CD4-positive, alpha-beta T cell treated with Interleukin-21 for 1 hour (primary cell): ENCODE data around the gene MYL6B.
A peak's percentile ranks its signal among the peaks of the same experiment; 100 is the strongest.
"Not testable (repeated sequence)": the region's sequence is repeated elsewhere in the genome, so short reads cannot be mapped to it uniquely, and the experiment has no call there.

Source experiments
- DNase-seq: peaks from one replicate; pipeline ENCODE4 v3.0.0-alpha.2; 2020

Gene MYL6B

GRCh38 chr12:56154246-56154771 is 1.9 kb downstream of the MYL6B start:
- DNase-seq: no peak

- DNase-seq: no peak
Observed at GRCh38 chr12:56154818-56155217, 2.4 kb downstream of the MYL6B start.

GRCh38 chr12:56155256-56155845 is 3.0 kb downstream of the MYL6B start:
- DNase-seq: no peak

DNA sequence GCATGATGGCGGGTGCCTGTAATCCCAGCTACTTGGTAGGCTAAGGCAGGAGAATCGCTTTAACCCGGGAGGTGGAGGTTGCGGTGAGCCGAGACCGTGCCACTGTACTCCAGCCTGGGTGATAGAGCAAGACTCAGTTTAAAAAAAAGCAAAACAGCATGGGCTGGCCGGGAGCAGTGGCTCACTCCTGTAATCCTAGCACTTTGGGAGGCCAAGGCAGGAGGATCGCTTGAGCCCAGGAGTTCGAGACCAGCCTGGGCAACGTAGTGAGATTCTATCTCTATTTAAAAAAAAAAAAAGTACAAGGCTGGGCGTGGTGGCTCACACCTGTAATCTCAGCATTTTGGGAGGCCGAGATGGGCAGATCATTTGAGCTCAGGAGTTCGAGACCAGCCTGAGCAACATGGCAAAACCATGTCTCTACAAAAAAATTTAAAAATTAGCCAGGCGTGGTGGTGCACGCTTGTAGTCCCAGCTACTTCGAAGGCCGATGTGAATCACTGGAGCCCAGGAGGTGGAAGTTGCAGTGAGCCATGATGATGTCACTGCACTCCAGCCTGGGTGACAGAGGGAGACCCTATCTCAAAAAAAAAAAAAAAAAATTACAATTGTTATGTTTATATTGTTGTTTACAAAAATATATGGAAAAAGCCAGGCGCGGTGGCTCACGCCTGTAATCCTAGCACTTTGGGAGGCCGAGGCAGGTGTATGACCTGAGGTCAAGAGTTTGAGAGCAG is 4.2 kb downstream of the MYL6B start:
- not testable (repeated sequence) for DNase-seq

DNA sequence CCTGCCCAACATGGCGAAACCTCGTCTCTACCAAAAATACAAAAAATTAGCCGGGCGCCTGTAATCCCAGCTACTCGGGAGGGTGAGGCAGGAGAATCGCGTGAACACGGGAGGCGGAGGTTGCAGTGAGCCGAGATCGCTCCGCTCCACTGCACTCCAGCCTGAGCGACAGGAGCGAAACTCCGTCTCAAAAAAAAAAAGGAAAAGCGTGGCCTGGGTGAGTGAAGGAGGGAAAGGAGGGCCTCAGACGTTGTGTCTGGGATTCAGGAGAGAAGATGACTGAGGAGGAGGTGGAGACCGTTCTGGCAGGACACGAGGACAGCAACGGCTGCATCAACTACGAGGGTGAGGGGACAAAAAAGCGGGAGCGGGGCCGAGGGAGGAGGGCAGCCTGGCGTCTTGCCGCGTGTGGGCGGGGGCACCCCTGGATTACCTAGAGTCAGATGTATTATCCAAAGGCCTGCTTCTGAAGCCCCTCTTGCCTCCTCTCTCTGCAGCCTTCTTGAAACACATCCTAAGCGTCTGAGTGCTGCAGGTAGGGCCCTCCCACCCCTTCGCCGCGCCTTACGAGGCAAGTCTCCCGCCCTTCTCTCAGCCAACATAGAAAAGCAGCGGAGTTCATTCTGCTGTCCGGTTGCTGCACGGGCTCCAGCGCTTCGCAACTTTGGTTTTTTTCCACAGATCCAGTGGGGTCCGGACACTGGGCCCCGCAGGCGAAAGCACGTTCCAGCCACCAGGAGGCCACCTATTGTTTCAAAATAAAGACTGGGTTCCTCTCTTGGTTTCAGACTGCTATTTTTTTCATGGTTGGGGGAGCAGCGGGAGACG is 5.0 kb downstream of the MYL6B start:
- peak; percentile 78 for DNase-seq

- peak; percentile 95 for DNase-seq
Observed at GRCh38 chr12:56158029-56158925, 5.9 kb downstream of the MYL6B start, which contains the start of gene MYL6. TSS of gene MYL6 (plus strand) at chr12:56158359. CDS start at chr12:56158402, 43 bp downstream.

GRCh38 chr12:56158926-56159461 is 6.6 kb downstream of the MYL6B start:
- DNase-seq: peak; percentile 38

- DNase-seq: peak; percentile 13
Observed at GRCh38 chr12:56159482-56160192, 7.2 kb downstream of the MYL6B start.

DNA sequence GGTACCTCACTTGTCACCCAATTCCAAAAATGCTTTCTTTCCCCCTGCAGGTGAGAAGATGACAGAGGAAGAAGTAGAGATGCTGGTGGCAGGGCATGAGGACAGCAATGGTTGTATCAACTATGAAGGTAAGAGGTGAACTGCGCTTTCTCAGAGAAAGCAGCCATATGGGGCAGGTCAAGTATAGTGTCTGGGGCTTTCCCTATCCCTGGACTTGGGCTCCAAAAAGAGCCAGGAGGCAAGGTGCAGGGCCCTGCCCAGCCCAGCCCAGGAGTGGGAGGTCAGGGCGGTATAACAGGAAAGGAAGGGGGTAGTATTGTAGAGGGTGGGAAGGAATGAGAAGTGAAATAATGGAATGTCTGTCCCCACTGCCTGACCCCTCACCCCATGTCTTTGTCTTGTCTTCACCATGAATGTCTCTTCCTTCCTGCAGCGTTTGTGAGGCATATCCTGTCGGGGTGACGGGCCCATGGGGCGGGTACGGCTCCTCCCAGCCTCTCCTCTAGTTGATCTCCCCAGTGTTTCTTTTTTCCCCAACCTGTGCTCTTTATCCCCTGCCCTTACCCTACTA is 7.9 kb downstream of the MYL6B start:
- DNase-seq: peak; percentile 77

DNA sequence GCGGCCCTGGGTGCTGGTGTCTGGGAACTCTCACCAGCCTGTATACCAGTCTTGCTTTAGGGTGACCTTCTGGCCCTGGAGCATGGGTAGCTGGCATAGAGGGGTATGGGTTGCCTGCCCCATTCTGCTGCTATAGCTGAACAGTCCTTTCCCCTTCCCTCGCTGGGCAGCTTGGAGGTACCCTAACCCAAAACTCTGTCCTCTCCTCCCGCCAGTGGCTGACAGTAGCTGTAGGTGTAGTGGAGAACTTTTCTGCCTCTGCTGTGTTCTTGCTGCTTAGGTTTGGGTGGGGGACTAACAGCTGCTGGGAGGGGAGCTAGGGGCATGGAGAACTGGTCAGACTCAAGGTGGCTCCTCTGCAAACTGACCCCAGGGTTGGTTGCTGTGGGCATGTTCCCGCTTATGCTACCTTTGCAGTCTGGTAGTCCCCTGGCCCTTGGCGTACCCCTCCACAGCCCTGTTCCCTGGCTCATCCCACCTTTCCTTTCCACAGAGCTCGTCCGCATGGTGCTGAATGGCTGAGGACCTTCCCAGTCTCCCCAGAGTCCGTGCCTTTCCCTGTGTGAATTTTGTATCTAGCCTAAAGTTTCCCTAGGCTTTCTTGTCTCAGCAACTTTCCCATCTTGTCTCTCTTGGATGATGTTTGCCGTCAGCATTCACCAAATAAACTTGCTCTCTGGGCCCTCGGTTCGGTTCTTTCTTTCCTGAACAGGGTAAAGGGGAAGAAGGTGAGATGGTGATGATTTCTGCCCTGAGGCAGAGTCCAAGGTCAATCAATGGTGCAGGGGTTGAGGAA is 8.7 kb downstream of the MYL6B start:
- no peak for DNase-seq

- peak; percentile 17 for DNase-seq
Observed at GRCh38 chr12:56161690-56162351, 9.4 kb downstream of the MYL6B start.

DNA sequence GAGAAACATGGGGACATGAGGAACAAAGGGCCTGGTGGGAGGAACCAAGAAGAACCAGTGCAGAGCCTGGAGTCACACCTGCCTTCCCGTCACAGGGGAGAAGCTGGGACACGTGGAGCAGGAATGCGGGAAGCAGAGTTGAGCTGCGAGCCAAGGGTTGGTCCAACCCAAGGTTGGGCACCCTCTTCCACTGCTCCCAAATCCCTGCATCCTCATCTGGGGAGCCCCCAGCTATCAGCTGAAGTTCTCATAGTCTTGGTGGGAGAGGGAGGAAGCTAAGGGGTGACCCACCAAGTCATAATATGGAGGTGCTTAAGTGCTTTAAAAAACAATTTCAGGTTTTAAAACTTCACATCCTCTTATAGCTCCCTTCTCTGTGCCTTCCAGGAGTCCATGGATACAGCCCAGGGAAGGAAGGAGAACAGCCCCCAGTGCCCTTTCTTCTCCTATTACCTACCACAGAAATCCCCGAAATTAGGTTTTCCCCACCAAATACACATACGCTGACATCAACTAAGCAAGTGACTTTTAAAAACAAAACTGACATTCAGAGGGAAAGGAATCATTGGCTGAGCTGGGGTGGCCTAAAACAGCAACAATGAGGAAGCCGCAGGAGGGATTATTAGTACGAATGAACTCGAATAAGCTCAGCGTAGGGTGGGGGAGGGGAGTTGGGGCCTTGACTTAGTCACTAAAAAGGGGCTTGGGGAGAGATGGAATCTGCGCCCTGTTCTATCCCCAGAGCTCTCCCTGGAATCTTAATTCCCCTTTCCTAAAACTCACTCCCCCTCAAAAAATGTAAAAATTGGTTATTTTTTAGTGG is 10.3 kb downstream of the MYL6B start:
- DNase-seq: no peak

DNA sequence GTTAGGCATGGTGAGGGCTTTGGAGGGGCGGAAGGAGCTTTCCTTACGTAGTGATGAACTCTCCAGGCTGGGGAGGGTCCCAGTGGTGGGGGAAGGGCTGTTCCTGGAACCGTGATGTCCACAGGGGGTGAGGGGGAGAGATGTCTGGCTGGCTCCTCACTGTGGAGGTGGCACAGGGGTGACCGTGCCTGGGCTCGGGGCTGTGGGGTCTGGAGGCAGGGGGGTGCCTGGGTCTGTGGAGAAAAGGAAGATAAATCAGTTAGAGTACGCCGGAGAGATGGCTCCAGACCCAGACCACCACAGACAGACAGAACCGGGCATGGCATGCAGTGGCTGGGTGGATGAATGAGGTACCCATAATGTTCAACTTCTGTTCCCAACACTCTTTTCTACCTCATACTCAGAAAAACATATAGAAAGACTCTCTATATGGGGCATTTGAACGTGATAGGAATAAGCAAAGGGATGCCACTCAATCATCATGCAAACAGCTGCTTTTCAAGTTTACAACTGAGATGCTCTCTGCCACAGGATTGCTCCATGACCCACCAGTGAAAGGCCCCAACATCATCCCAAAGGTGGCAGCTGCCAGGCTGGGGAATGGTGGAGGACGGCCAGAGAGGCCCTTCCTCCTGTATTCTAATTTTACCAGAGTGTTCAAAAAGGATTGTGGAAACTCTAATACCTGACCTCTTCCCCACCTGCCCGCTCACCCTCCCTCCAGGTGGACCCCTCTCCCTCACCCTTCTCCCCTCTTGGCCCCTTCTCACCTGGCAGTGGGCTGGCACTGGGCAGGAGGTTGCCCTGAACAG is 11.4 kb downstream of the MYL6B start:
- peak; percentile 17 for DNase-seq

- peak; percentile 12 for DNase-seq
Observed at GRCh38 chr12:56164345-56164729, 11.9 kb downstream of the MYL6B start.

DNA sequence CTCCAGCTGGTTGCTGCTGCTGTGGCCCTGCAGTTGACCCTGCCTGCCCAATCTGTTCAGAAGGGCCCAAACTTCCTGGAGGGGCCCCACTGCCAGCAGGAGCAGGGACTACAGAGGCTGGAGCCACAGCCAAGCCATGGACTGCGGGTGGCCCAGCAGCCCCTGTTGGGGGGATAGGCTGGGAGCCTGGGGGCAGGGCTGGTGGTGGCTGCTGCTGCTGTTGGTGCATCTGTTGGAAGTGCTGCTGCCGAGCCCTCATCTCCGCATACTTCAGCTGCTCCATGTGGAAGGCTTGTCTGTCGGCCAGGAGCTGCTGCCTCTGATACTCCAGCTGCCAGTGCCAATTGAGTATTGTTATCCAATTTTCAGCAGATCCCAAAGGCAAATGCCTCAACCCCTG is 13.0 kb downstream of the MYL6B start:
- no peak for DNase-seq

DNA sequence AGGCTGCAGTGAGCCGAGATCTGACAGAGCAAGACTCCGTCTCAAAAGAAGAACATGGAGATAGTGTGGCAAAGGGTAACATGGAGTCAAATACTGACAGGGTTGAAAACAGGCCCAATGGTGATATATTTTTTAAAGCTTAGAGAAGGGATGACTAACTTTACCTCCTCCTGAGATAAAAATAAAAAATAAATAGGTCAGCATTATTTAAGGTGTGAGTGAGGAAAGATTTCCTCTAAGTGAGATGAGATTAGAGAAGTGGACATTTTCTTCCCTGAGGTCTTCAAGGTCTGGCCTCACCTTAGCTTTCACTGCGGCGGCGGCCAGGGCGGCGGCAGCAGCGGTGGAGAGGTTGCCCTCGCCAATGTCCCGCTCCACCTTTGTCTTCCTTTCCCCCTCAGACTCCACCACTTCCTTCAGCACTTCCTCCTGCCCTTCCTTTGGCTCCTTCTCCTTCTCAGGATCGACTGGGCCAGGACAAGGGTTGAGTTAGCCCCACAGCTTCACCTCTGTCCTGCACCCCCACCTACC is 16.9 kb downstream of the MYL6B start:
- DNase-seq: no peak

DNA sequence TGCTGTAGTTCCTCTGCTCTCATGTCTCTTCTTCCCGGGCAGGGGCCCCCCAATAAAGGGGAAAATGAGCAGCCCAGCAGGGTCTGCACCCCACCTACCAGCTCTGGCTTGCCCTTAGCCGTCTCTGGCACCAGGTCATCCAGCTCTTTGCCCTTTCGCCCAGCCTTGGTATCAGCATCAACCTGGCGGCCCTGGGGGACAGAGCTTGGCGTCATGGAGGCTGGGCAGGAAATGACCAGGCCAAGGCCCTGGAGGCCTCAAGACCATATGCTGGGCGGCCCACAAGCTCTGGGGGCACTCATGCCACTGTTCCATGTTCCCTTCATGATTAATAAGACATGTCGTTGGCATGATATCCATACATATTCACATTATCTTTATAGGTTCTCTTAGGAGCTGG is 20.5 kb downstream of the MYL6B start:
- DNase-seq: no peak

- no peak for DNase-seq
Observed at GRCh38 chr12:56178347-56178746, 26.0 kb downstream of the MYL6B start.
